ENCODE measurements around the gene EDN1. TPM values are rescaled to one million over a fixed set of nuclear protein-coding genes. Genes with fewer than 3 reads are reported as not detected.

Gene EDN1
- total RNA-seq, 2 experiments from 2014 or later, result 0.15 to 0.24 TPM

DNA sequence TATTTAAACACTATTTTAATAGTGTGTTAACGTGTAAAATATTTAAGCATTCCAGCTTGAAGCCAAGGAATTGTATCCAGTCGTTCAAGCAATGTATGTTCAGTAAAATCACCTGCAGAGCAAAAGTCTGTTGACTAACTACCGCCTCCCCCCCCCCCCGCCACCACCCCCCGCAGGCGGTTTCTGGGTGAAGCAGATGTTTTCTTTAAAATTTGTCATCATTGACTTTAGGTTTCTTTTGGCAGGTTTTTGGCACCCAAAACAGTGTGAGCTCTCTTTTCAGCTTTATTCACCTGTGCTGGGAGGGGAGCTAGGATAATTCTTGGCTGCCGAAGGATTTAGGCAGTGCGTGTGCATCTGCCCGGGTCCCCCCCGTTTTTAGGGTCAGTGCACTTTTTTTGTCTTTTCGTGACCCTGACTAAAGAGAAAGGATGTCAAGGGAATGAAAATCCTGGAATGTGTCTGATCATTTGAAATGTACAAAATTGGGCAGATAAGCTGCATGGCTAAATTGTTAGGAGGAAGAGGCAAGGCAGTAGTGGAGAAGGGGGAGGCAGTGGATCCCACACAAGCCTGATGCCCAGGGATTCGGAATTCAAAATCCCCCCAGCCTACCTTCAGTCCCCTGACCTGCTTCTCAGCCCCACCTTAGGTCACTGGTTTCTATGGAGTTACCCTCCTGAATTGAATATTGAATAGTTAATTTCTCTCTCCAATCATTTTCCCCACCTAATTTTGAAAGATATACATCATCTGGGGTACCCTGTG lies 1.1 kb downstream of the EDN1 start:
- Mint-ChIP-seq H3K27me3 (ENCODE audit: low read depth) (peaks cover 26% of the 10 kb centered on the region), H3K9me3 (no peaks in the 10 kb centered on the region), H3K27ac (no peak overlapping the region), H3K4me3 (no peak overlapping the region), H3K36me3 (ENCODE audit: low read depth) (no peaks in the 10 kb centered on the region), H3K4me1 (ENCODE audit: low read depth) (peaks cover 14% of the 10 kb centered on the region)
- intact Hi-C loops (cut with micrococcal nuclease), result loop anchor here (2.0 to 5.0 kb wide), 2 partner anchors 214 to 601 kb away; no protein-coding TSS in a partner anchor
- DNase-seq, result no peak
- CTCF ChIA-PET, result interaction anchor here (0.6 to 2.7 kb wide), 9 partner anchors 9 to 636 kb away, joined by 3 to 31 read pairs (median 5); no protein-coding TSS in a partner anchor

DNA sequence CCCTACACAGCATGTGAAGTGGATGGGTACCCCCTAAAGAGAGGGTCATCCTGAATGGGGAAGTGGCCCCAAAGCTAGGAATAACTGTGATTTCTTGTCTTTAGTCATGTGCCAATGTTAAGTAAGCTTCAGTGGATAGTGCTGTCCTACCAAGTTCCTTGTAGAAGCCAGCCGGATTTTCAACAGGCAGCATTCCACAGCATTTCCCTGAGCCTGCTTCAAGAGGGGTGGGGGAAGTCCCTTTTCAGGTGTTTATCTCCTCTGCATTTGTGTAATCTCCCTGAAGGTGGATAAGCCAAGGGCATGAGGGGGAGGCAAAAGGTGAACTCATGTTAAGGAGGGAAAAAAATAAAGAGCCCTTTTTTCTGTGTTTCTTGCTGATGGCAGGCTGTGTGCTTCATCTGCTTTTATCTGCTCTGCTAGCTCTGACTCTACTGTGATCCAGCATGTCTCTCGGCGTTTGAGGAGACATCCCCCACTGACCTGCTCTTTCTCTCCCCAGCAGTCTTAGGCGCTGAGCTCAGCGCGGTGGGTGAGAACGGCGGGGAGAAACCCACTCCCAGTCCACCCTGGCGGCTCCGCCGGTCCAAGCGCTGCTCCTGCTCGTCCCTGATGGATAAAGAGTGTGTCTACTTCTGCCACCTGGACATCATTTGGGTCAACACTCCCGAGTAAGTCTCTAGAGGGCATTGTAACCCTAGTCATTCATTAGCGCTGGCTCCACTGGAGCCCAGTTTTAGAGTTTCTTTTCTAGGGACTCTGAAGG lies 1.9 kb downstream of the EDN1 start:
- Mint-ChIP-seq H3K4me1 (ENCODE audit: low read depth) (peaks cover 14% of the 10 kb centered on the region), H3K4me3 (no peak overlapping the region), H3K27ac (no peak overlapping the region), H3K36me3 (ENCODE audit: low read depth) (no peaks in the 10 kb centered on the region), H3K9me3 (no peaks in the 10 kb centered on the region), H3K27me3 (ENCODE audit: low read depth) (peaks cover 26% of the 10 kb centered on the region)
- CTCF ChIA-PET, result interaction anchor here (0.6 to 1.5 kb wide), 3 partner anchors 70 to 590 kb away, joined by 3 read pairs; no protein-coding TSS in a partner anchor
- DNase-seq, result no peak
- intact Hi-C loops (cut with micrococcal nuclease), result loop anchor here (2.0 to 5.0 kb wide), 2 partner anchors 213 to 600 kb away; no protein-coding TSS in a partner anchor

DNA sequence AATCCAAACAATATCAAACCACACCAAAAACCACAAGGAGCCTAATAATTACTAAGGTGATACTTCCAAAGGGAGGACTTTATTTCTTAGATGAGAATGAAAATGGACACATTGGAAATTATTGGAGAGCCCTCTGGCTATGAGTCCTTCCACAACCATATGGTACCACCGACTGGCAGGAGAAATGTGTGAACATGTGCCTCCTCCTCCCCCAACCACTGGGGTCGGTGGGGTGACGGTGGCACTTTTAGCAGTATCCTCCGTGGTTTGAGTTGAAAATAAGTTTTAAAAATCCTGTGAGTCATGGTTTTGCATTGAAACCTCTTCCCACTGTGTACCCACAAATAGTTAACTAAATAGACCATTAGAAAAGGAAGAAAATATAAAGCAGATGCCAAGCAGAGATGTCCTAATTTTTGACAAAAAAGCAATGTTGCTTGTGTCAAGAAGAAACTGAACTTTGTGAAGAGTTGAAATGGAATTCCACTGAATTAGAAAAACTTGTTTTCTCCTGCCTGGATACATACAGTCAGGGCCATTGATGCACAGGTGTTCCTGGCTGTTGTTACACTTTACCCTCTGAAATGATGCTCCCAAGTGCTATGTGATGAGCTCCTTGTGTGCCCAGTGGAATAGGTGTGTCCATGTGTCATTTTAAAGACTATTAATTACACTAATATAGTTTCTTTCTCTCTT lies 3.2 kb downstream of the EDN1 start:
- Mint-ChIP-seq H3K27me3 (ENCODE audit: low read depth) (peaks cover 26% of the 10 kb centered on the region), H3K9me3 (no peaks in the 10 kb centered on the region), H3K36me3 (ENCODE audit: low read depth) (no peaks in the 10 kb centered on the region), H3K27ac (no peak overlapping the region), H3K4me1 (ENCODE audit: low read depth) (peaks cover 14% of the 10 kb centered on the region), H3K4me3 (no peak overlapping the region)
- CTCF ChIA-PET, result no interaction called here
- no peak for DNase-seq
- intact Hi-C loops (cut with micrococcal nuclease), result loop anchor here (5.0 kb wide), 1 partner anchor 599 kb away; no protein-coding TSS in a partner anchor

DNA sequence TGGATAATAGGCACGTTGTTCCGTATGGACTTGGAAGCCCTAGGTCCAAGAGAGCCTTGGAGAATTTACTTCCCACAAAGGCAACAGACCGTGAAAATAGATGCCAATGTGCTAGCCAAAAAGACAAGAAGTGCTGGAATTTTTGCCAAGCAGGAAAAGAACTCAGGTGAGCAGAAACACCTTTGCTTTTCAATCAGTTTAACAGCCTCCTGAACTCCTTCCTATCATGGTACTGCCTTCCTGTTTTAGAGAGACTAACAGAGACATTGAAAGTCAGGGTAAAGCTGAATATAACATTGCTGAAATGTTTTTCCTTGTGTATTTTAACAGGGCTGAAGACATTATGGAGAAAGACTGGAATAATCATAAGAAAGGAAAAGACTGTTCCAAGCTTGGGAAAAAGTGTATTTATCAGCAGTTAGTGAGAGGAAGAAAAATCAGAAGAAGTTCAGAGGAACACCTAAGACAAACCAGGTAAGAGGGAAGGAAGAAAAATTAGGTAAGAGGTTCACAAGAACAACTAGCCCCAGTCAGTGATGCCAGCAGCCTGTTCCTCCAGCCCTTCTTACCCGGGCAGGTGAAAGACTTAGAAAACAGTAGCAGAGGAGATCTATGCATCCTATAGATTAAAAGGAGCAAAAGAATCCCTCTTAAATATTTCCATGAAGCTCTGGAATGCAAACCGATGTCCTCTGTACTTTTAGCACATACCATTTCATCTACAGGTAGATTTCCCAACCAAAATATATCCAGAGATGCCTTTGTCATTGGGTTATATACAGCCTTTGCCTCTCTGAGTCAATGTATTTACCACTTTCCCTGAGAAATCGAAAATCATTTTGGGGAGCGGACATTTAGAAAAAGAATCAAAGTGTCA lies 4.0 kb downstream of the EDN1 start:
- Mint-ChIP-seq H3K9me3 (no peaks in the 10 kb centered on the region), H3K4me1 (ENCODE audit: low read depth) (peaks cover 13% of the 10 kb centered on the region), H3K27ac (no peak overlapping the region), H3K27me3 (ENCODE audit: low read depth) (peaks cover 26% of the 10 kb centered on the region), H3K4me3 (no peak overlapping the region), H3K36me3 (ENCODE audit: low read depth) (no peaks in the 10 kb centered on the region)
- intact Hi-C loops (cut with micrococcal nuclease), result loop anchor here (5.0 kb wide), 1 partner anchor 598 kb away; no protein-coding TSS in a partner anchor
- CTCF ChIA-PET, result no interaction called here
- no peak for DNase-seq

DNA sequence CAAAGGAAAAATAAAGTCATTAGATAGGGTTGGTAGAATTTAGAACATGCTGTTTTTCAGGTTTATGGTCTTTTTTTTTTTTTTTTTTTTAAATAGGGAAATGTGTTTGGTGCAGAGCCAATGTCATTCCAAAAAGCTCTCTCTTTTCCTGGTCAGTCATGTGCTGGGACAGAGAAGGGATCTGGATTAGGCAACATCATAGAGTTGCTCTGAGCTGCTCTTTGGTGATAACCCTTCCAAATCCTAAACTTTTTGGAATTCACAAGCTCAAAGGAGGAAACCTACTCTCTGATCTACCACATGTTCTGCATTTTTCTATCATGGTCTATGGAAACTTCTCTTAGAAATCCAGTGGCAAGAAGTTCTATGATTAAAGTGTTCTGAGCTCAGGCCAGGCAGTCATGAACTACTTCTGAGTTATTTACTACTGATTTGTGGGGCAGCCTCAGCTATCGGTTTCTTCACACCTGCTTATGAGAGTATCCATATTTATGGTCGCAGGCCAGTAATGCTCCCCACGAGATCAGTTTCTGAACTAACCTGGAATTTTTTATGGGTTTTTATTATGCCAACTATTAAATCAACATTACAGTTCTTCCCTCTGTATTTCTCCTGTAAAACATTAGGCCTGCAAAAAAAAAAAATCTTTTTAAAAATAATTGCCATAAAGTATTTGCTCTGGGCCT lies 4.8 kb downstream of the EDN1 start:
- CTCF ChIA-PET, result no interaction called here
- Mint-ChIP-seq H3K4me3 (no peak overlapping the region), H3K4me1 (ENCODE audit: low read depth) (peaks cover 4% of the 10 kb centered on the region), H3K27me3 (ENCODE audit: low read depth) (peaks cover 26% of the 10 kb centered on the region), H3K9me3 (no peaks in the 10 kb centered on the region), H3K27ac (no peak overlapping the region), H3K36me3 (ENCODE audit: low read depth) (no peaks in the 10 kb centered on the region)
- no peak for DNase-seq
- intact Hi-C loops (cut with micrococcal nuclease), result loop anchor here (5.0 kb wide), 1 partner anchor 597 kb away; no protein-coding TSS in a partner anchor

DNA sequence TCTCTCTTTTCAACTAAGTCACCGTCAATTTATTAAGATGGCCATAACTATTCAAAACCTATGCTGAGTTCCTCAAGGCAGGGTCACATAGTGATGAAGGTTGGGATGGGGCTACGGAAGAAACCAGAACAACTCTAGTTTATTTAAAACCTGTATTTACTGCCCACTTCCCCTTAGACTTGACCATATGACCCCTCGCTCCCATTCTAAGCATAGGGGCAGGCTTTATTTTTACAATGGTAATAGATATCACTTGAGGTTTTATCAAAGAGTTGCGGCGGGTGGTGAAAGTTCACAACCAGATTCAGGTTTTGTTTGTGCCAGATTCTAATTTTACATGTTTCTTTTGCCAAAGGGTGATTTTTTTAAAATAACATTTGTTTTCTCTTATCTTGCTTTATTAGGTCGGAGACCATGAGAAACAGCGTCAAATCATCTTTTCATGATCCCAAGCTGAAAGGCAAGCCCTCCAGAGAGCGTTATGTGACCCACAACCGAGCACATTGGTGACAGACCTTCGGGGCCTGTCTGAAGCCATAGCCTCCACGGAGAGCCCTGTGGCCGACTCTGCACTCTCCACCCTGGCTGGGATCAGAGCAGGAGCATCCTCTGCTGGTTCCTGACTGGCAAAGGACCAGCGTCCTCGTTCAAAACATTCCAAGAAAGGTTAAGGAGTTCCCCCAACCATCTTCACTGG lies 5.5 kb downstream of the EDN1 start:
- no peak for DNase-seq
- intact Hi-C loops (cut with micrococcal nuclease), result no loop called here
- Mint-ChIP-seq H3K4me1 (ENCODE audit: low read depth) (no peaks in the 10 kb centered on the region), H3K27me3 (ENCODE audit: low read depth) (peaks cover 19% of the 10 kb centered on the region), H3K36me3 (ENCODE audit: low read depth) (no peaks in the 10 kb centered on the region), H3K27ac (no peak overlapping the region), H3K4me3 (no peak overlapping the region), H3K9me3 (no peaks in the 10 kb centered on the region)
- CTCF ChIA-PET, result no interaction called here

DNA sequence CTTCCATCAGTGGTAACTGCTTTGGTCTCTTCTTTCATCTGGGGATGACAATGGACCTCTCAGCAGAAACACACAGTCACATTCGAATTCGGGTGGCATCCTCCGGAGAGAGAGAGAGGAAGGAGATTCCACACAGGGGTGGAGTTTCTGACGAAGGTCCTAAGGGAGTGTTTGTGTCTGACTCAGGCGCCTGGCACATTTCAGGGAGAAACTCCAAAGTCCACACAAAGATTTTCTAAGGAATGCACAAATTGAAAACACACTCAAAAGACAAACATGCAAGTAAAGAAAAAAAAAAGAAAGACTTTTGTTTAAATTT lies 6.1 kb downstream of the EDN1 start:
- H3K27me3 Mint-ChIP-seq (ENCODE audit: low read depth), result peaks cover 18% of the 10 kb centered on the region
- CTCF ChIA-PET, result no interaction called here

DNA sequence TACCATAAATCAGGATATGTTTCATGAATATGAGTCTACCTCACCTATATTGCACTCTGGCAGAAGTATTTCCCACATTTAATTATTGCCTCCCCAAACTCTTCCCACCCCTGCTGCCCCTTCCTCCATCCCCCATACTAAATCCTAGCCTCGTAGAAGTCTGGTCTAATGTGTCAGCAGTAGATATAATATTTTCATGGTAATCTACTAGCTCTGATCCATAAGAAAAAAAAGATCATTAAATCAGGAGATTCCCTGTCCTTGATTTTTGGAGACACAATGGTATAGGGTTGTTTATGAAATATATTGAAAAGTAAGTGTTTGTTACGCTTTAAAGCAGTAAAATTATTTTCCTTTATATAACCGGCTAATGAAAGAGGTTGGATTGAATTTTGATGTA lies 6.4 kb downstream of the EDN1 start:
- peaks cover 14% of the 10 kb centered on the region for H3K27me3 Mint-ChIP-seq (ENCODE audit: low read depth)
- intact Hi-C loops (cut with micrococcal nuclease), result no loop called here

More for the DNA sequence above, 6.1 kb downstream of the EDN1 start:
- no peaks in the 10 kb centered on the region for H3K36me3 Mint-ChIP-seq (ENCODE audit: low read depth)
- H3K27ac Mint-ChIP-seq, result no peak overlapping the region
- intact Hi-C loops (cut with micrococcal nuclease), result no loop called here
- no peaks in the 10 kb centered on the region for H3K9me3 Mint-ChIP-seq
- H3K4me3 Mint-ChIP-seq, result no peak overlapping the region
- H3K4me1 Mint-ChIP-seq (ENCODE audit: low read depth), result no peaks in the 10 kb centered on the region
- no peak for DNase-seq

DNA sequence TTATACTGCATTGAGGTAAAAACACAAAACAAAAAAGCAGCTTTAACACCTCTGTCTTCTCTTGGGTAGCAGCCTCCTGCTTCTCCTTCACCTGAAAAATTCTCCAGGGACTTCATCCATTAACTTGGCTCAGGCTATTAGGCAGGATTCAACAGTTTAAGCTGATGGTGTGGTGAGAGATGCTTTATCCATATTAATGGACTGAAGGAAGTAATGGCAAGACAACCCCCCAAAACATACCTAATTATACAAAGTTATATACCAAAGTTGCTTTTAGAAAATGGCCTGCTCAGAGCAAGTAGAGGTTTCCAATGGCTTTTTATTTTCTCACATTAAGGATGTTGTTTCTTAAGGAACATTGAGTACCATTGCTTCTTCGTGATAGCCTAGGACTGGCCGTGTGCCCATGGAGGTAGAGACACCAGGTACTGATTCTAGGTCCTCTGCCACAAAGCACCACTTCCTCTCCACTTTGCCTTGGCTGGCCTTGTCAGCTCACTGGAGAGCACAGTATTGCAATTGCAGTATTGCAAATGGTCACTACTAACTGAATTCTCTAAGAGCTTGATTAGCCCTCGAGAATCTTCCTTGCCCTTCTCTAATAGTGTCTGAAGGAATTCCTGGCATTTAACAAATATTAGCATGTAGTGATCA lies 7.3 kb downstream of the EDN1 start:
- DNase-seq, result no peak
- H3K27ac Mint-ChIP-seq, result no peak overlapping the region
- H3K27me3 Mint-ChIP-seq (ENCODE audit: low read depth), result peaks cover 5% of the 10 kb centered on the region
- no peaks in the 10 kb centered on the region for H3K4me1 Mint-ChIP-seq (ENCODE audit: low read depth)
- no peak overlapping the region for H3K4me3 Mint-ChIP-seq
- no peaks in the 10 kb centered on the region for H3K36me3 Mint-ChIP-seq (ENCODE audit: low read depth)
- intact Hi-C loops (cut with micrococcal nuclease), result no loop called here
- CTCF ChIA-PET, result interaction anchor here (0.7 to 1.4 kb wide), 2 partner anchors 8 to 254 kb away, joined by 3 to 4 read pairs; no protein-coding TSS in a partner anchor
- H3K9me3 Mint-ChIP-seq, result no peaks in the 10 kb centered on the region

More for the DNA sequence above, 6.4 kb downstream of the EDN1 start:
- no peak for DNase-seq
- Mint-ChIP-seq H3K27ac (no peak overlapping the region), H3K36me3 (ENCODE audit: low read depth) (no peaks in the 10 kb centered on the region), H3K9me3 (no peaks in the 10 kb centered on the region), H3K4me1 (ENCODE audit: low read depth) (no peaks in the 10 kb centered on the region), H3K4me3 (no peak overlapping the region)
- CTCF ChIA-PET, result no interaction called here

DNA sequence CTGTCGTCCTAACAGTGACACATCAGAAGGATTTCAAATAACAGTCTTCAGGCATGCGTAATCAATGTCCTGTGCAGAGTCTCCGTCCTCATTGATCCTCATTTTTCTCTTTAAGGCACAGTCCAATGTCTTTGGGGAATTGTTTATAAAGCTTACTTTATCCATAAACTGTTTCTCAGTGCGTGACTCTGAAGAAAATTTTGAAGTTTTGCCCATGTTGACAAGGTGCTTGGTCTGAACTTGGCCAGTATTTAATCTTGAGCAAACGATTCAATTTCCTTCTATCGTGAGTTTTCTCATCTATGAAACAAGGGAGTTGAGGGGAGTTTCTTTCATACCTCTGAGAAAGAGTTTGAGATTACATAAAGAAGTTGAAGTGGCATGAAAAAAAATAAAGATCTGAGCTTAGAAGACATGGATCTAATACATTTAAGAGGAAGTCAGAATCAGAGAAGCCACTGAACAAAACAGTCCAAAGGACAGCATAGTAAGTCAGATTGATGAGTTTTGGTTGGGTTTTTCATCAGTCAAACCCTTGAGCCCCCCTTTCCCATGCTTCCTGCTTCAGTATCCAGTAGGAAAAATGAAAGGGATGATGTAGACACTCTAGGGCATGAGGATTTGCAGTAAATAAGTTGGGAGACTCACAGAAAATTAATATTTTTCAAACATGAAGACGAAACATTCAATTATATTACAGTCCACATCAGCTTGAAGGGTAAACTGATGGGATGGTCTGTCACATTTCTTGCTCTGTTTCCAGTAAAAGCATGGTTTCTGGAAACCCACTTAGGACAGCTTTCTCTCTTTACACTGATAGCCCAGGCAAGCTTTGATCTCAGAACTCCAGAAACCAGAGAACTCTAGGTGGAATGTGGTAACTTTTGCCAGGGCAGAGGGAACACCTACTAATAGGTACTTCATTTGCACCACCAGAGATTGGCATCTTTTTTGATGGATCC lies 8.1 kb downstream of the EDN1 start:
- H3K4me3 Mint-ChIP-seq, result no peak overlapping the region
- H3K27ac Mint-ChIP-seq, result no peak overlapping the region
- H3K36me3 Mint-ChIP-seq (ENCODE audit: low read depth), result no peaks in the 10 kb centered on the region
- peaks cover 1% of the 10 kb centered on the region for H3K27me3 Mint-ChIP-seq (ENCODE audit: low read depth)
- H3K9me3 Mint-ChIP-seq, result no peaks in the 10 kb centered on the region
- no peak for DNase-seq
- H3K4me1 Mint-ChIP-seq (ENCODE audit: low read depth), result no peaks in the 10 kb centered on the region
- CTCF ChIA-PET, result interaction anchor here (0.9 to 1.4 kb wide), 4 partner anchors 9 to 308 kb away, joined by 3 to 4 read pairs (median 3); no protein-coding TSS in a partner anchor
- intact Hi-C loops (cut with micrococcal nuclease), result no loop called here
